Neural progenitor cell (in vitro differentiated cells): Measurements from ENCODE around the gene RPAP2.

Experiments used
- CTCF ChIP-seq: fragments of 200-600 bp; sonication (generic); IDR thresholded peaks from 2 replicates; pipeline ENCODE4 v1.5.1; 2017; ENCODE audit warnings: antibody characterized with exemption, mild to moderate bottlenecking
- EZH2 ChIP-seq: fragments of 200-600 bp; sonication (generic); IDR thresholded peaks from 2 replicates; pipeline ENCODE4 v1.6.1; 2017; ENCODE audit warnings: antibody characterized with exemption, mild to moderate bottlenecking, moderate library complexity
- EZH2phosphoT487 ChIP-seq: fragments of 200-600 bp; sonication (generic); IDR thresholded peaks from 2 replicates; pipeline ENCODE4 v1.6.1; 2017; ENCODE audit warnings: antibody characterized with exemption

DNA sequence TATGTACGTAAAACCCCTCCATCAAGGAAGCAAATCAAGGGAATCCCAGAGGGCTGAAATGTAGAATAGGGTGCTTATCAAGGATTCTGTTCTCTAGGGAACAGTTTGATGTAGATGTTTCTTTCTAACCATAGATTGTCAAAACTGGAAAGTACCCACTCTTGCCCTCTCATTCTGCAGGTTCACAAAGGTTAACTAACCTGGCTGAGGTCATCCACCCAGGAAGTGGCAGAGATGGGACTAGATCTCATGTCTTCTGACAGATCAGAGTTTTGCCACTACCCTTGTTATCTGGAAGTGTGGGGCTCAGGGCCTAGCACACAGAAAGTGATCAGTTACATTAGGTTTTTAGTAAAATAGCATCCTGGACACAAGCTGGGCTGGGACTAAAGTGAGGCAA, 140.4 kb downstream of the RPAP2 start:
- TF ChIP-seq CTCF (no peak), EZH2 (no peak), EZH2phosphoT487 (no peak)
